OCI-LY1 (cell line): Measurements from ENCODE around the gene PVR.

ENCODE experiments used
- H2AFZ ChIP-seq: fragments of 200-600 bp; sonication (generic), shearing (Covaris generic); 2 replicates; pipeline ENCODE4 v1.6.0; 2014; ENCODE audit warnings: antibody characterized with exemption, mild to moderate bottlenecking, low read length
- H3F3A ChIP-seq: fragments of 200-600 bp; sonication (generic), shearing (Covaris generic); 2 replicates; pipeline ENCODE4 v1.6.0; 2014; ENCODE audit warnings: mild to moderate bottlenecking, antibody characterized with exemption, low read length, moderate library complexity; ENCODE audit not compliant: insufficient read depth
- H3K27ac ChIP-seq: fragments of 200-600 bp; sonication (generic); 2 replicates; pipeline ENCODE4 v1.5.1; 2014; ENCODE audit warnings: low read length, mixed run types, mild to moderate bottlenecking, low read depth; ENCODE audit not compliant: poor library complexity, severe bottlenecking
- H3K27me3 ChIP-seq: fragments of 200-600 bp; sonication (generic); 2 replicates; pipeline ENCODE4 v1.6.0; 2014; ENCODE audit warnings: antibody characterized with exemption, mild to moderate bottlenecking, low read length, moderate library complexity; ENCODE audit not compliant: insufficient read depth
- H3K36me3 ChIP-seq: fragments of 200-600 bp; sonication (generic); 2 replicates; pipeline ENCODE4 v1.6.1; 2014; ENCODE audit warnings: mild to moderate bottlenecking, antibody characterized with exemption, low read length, moderate library complexity, mixed read lengths; ENCODE audit not compliant: insufficient read depth
- H3K4me1 ChIP-seq: fragments of 200-600 bp; sonication (generic); 2 replicates; pipeline ENCODE4 v1.5.1; 2014; ENCODE audit warnings: mild to moderate bottlenecking, low read length, moderate library complexity; ENCODE audit not compliant: insufficient read depth, severe bottlenecking
- H3K4me2 ChIP-seq: fragments of 200-600 bp; sonication (generic), shearing (Covaris generic); 2 replicates; pipeline ENCODE4 v1.6.1; 2014; ENCODE audit warnings: low read length
- H3K4me3 ChIP-seq: fragments of 200-600 bp; sonication (generic); 2 replicates; pipeline ENCODE4 v1.5.1; 2014; ENCODE audit warnings: low read length, low read depth, mild to moderate bottlenecking, mixed read lengths; ENCODE audit not compliant: poor library complexity, severe bottlenecking
- H3K79me2 ChIP-seq: fragments of 200-600 bp; shearing (Covaris generic); 2 replicates; pipeline ENCODE4 v1.6.1; 2016; ENCODE audit warnings: mixed run types, low read length, mixed read lengths; ENCODE audit not compliant: insufficient read depth
- H3K9ac ChIP-seq: fragments of 200-600 bp; sonication (generic), shearing (Covaris generic); 2 replicates; pipeline ENCODE4 v1.6.1; 2014; ENCODE audit warnings: mild to moderate bottlenecking, low read length, mixed read lengths
- H3K9me2 ChIP-seq: fragments of 200-600 bp; sonication (generic), shearing (Covaris generic); 2 replicates; pipeline ENCODE4 v1.6.1; 2014; ENCODE audit warnings: low read depth, mild to moderate bottlenecking, low read length, mixed read lengths
- H3K9me3 ChIP-seq: fragments of 200-600 bp; shearing (Covaris generic); 2 replicates; pipeline ENCODE4 v1.6.1; 2014; ENCODE audit warnings: low read length, mixed read lengths
- H4K20me1 ChIP-seq: fragments of 200-600 bp; sonication (generic), shearing (Covaris generic); 2 replicates; pipeline ENCODE4 v1.6.0; 2016; ENCODE audit warnings: mild to moderate bottlenecking, low read length; ENCODE audit not compliant: insufficient read depth
- CTCF ChIP-seq: fragments of 200-600 bp; sonication (generic), shearing (Covaris generic); IDR thresholded peaks from 2 replicates; pipeline ENCODE4 v1.5.1; 2017; ENCODE audit warnings: mild to moderate bottlenecking, antibody characterized with exemption, low read length, moderate library complexity, mixed read lengths
- EZH2 ChIP-seq: fragments of 200-600 bp; sonication (generic), shearing (Covaris generic); IDR thresholded peaks from 2 replicates; pipeline ENCODE4 v1.8.0; 2017; ENCODE audit warnings: borderline replicate concordance, mixed run types, mild to moderate bottlenecking, antibody characterized with exemption, low read length, moderate library complexity, mixed read lengths

PVR gene

GRCh38 chr19:44643605-44644401, at the start of gene PVR:
PVR (plus strand) TSS chr19:44643910; CDS start chr19:44644097, 187 bp downstream.
- TF ChIP-seq CTCF (no peak), EZH2 (no peak)
- H3K9ac ChIP-seq = no peak within 1 kb of the TSS
- no peak within 1 kb of the TSS for H3K4me3 ChIP-seq
- H3K4me1 ChIP-seq = no peaks in the 10 kb centered on the region
- no peaks in the 10 kb centered on the region for H3K9me2 ChIP-seq
- H3K4me2 ChIP-seq = no peak within 1 kb of the TSS
- H3K36me3 ChIP-seq = no peaks in the 10 kb centered on the region
- no peaks in the 10 kb centered on the region for H3K79me2 ChIP-seq
- no peak within 1 kb of the TSS for H3K27ac ChIP-seq
- H2AFZ ChIP-seq = no peak within 1 kb of the TSS
- no peaks in the 10 kb centered on the region for H3F3A ChIP-seq
- H3K27me3 ChIP-seq = no peaks in the 10 kb centered on the region
- H3K9me3 ChIP-seq = no peaks in the 10 kb centered on the region
- H4K20me1 ChIP-seq = no peaks in the 10 kb centered on the region

- Histone ChIP-seq H4K20me1 (no peaks in the 10 kb centered on the region), H3K9ac (no peak overlapping the region), H3K9me3 (no peaks in the 10 kb centered on the region), H2AFZ (no peak overlapping the region), H3K79me2 (no peaks in the 10 kb centered on the region), H3K4me3 (no peak overlapping the region), H3K27me3 (no peaks in the 10 kb centered on the region), H3K36me3 (no peaks in the 10 kb centered on the region), H3K27ac (no peak overlapping the region), H3K4me2 (no peak overlapping the region), H3K4me1 (no peaks in the 10 kb centered on the region), H3F3A (no peaks in the 10 kb centered on the region), H3K9me2 (no peaks in the 10 kb centered on the region)
- TF ChIP-seq CTCF (no peak), EZH2 (no peak)
These were observed 47.1 kb upstream of the PVR start for GRCh38 chr19:44596428-44597130.

GRCh38 chr19:44597131-44597491, 46.6 kb upstream of the PVR start:
- Histone ChIP-seq H4K20me1 (no peaks in the 10 kb centered on the region), H2AFZ (no peak overlapping the region)

More at GRCh38 chr19:44597131-44597491, 46.6 kb upstream of the PVR start:
- H3K36me3 ChIP-seq = no peaks in the 10 kb centered on the region
- no peak overlapping the region for H3K9ac ChIP-seq
- H3K9me2 ChIP-seq = no peaks in the 10 kb centered on the region
- H3K4me3 ChIP-seq = no peak overlapping the region
- no peaks in the 10 kb centered on the region for H3K9me3 ChIP-seq
- no peak overlapping the region for H3K27ac ChIP-seq
- no peaks in the 10 kb centered on the region for H3K79me2 ChIP-seq
- no peaks in the 10 kb centered on the region for H3K4me1 ChIP-seq
- H3K4me2 ChIP-seq = no peak overlapping the region
- TF ChIP-seq EZH2 (no peak), CTCF (no peak)
- no peaks in the 10 kb centered on the region for H3F3A ChIP-seq
- H3K27me3 ChIP-seq = no peaks in the 10 kb centered on the region
